ENCODE measurements around the gene NHLRC4. TPM values are rescaled to one million over a fixed set of nuclear protein-coding genes. Genes with fewer than 3 reads are reported as not detected.

The NHLRC4 gene
- total and polyA plus RNA-seq, 2 of the 4 experiments (the other 2 are of a cell fraction): 0.72 to 0.84 TPM

DNA sequence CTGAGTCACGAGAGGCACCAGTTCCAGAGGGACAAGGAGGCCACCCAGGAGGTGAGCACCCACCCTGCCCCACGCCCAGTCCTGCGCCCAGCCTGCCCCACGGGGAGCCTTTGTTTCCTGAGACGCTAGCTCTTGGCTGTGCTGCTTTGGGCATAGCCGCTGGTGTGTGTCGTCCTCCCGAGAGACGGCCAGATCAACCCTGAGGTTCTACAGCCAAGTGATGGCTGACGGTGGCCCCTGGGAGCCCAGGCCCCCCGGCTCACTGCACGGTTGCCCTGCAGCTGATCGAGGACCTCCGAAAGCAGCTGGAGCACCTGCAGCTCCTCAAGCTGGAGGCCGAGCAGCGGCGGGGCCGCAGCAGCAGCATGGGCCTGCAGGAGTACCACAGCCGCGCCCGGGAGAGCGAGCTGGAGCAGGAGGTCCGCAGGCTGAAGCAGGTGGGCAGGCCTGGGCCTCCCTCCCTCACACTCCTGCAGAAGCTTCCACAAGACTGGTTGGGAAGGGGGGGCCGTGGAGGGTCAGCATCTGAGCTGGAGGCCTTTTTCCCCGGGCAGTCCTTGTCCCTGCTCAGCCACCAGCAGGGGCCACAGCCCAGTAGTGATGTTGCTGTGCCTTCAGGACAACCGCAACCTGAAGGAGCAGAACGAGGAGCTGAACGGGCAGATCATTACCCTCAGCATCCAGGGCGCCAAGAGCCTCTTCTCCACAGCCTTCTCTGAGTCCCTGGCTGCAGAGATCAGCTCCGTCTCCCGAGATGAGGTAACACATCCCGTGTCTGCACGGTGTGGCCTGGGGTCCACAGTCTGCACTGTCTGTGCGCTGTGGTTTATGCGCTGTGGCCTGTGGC lies 46.7 kb upstream of the NHLRC4 start:
- no peak for ATAC-seq (ENCODE audit: low read depth)
- no TSS peak for BruUV-seq (replicated peaks)
- H3K27ac ChIP-seq (ENCODE audit: insufficient read depth, low read length): no peak overlapping the region
- peaks cover 6% of the 10 kb centered on the region; the same call in 1 of the 2 replicates for H3K9me1 ChIP-seq (ENCODE audit: insufficient read depth, low read length)
- peaks cover 19% of the 10 kb centered on the region for H4K20me1 ChIP-seq (ENCODE audit: insufficient read depth, low read length)
- no peaks in the 10 kb centered on the region for H3K9me3 ChIP-seq (ENCODE audit: control insufficient read depth, insufficient read depth, low read length)
- H2BK20ac ChIP-seq (ENCODE audit: low read depth, low read length): no peak overlapping the region
- no peak overlapping the region for H3K9ac ChIP-seq (ENCODE audit: low read depth, low read length)
- H4K5ac ChIP-seq (ENCODE audit: low read depth, low read length): no peak overlapping the region
- DNase-seq: no peak
- H3K79me1 ChIP-seq (ENCODE audit: low read depth in 1 of 2, low read length in 2 of 2): peaks cover 0 to 29% of the 10 kb centered on the region in 2 experiments; a peak in 2 of 4 replicates
- no peak overlapping the region for H2AK5ac ChIP-seq (ENCODE audit: low read depth, low read length)
- no peak overlapping the region for H3K4ac ChIP-seq (ENCODE audit: low read depth, low read length)
- H3K4me1 ChIP-seq (ENCODE audit: control insufficient read depth, insufficient read depth, low read length): peaks cover 2% of the 10 kb centered on the region
- no peak overlapping the region for H3K18ac ChIP-seq (ENCODE audit: low read depth, low read length)
- no peak overlapping the region for H3K4me3 ChIP-seq (ENCODE audit: insufficient read depth, low read depth, low read length)
- no peak overlapping the region for H4K8ac ChIP-seq (ENCODE audit: low read depth in 2 of 2, low read length in 2 of 2)
- H2BK120ac ChIP-seq (ENCODE audit: low read depth, low read length): no peak overlapping the region
- intact Hi-C loops (cut with micrococcal nuclease) (no loop called here), in situ Hi-C loops (cut with MboI; ENCODE audit: low sequenced_read_pairs) (no loop called here), dilution Hi-C loops (cut with HindIII; ENCODE audit: low sequenced_read_pairs, unreplicated experiment) (no loop called here)
- H3K14ac ChIP-seq (replicated peaks; ENCODE audit: low read depth, low read length): no peak overlapping the region
- H3K36me3 ChIP-seq (ENCODE audit: control insufficient read depth, insufficient read depth, low read length): peaks cover 42% of the 10 kb centered on the region
- peak overlapping the region; percentile 21 for H2AFZ ChIP-seq (replicated peaks; ENCODE audit: low read length, poor library complexity)
- H3K56ac ChIP-seq (ENCODE audit: extremely low read depth, insufficient read depth, low read length): no peak overlapping the region
- H2BK15ac ChIP-seq (ENCODE audit: low read depth, low read length): no peak overlapping the region
- 92% methylated on average over 27 of the region's 35 CpGs; no CpG with 5 or more reads in 1 of the 2 experiments for whole genome bisulfite sequencing, 2 experiments (ENCODE audit: extremely low coverage in 2 of 2, insufficient read length in 1 of 2)
- no peak overlapping the region for H3K23ac ChIP-seq (ENCODE audit: low read depth, low read length)
- POLR2A ChIA-PET (ENCODE audit: unreplicated experiment): no interaction called here
- CTCF ChIA-PET: no interaction called here
- H4K91ac ChIP-seq (ENCODE audit: insufficient read depth, low read depth, low read length): no peak overlapping the region
- no peak overlapping the region for H3K4me2 ChIP-seq (ENCODE audit: low read depth, low read length)
- H2AK9ac ChIP-seq (replicated peaks; ENCODE audit: low read depth, low read length, poor library complexity): no peak overlapping the region
- H2BK5ac ChIP-seq (ENCODE audit: low read depth, low read length, poor library complexity, severe bottlenecking): no peak overlapping the region
- H3K27me3 ChIP-seq (ENCODE audit: control insufficient read depth, insufficient read depth, low read length): no peaks in the 10 kb centered on the region
- TF ChIP-seq MXI1 (IDR thresholded peaks at IDR 0.05; ENCODE audit: borderline replicate concordance, low read depth, low read length): no peak
- TF ChIP-seq MAZ (IDR thresholded peaks at IDR 0.05; ENCODE audit: borderline replicate concordance, low read depth, low read length): no peak
- TF ChIP-seq POLR2A (IDR thresholded peaks at IDR 0.05; ENCODE audit: low read depth, low read length): no peak
- no peak for TF ChIP-seq RFX5 (IDR thresholded peaks at IDR 0.05; ENCODE audit: low read depth, low read length)
- TF ChIP-seq ELK1 (IDR thresholded peaks at IDR 0.05; ENCODE audit: borderline replicate concordance, low read depth, low read length): no peak
- no peak for TF ChIP-seq BHLHE40 (IDR thresholded peaks at IDR 0.05; ENCODE audit: low read depth, low read length)
- no peak for TF ChIP-seq MAFK (IDR thresholded peaks at IDR 0.05; ENCODE audit: low read depth, low read length)
- no peak for TF ChIP-seq SMC3 (IDR thresholded peaks at IDR 0.05; ENCODE audit: low read depth, low read length)
- TF ChIP-seq CHD1 (IDR thresholded peaks at IDR 0.05; ENCODE audit: low read depth, low read length): no peak
- TF ChIP-seq CEBPB (IDR thresholded peaks at IDR 0.05; ENCODE audit: low read depth, low read length): no peak
- no peak for TF ChIP-seq RAD21 (IDR thresholded peaks at IDR 0.05; ENCODE audit: low read length)
- no peak for TF ChIP-seq RCOR1 (IDR thresholded peaks at IDR 0.05; ENCODE audit: insufficient replicate concordance, low read length)
- TF ChIP-seq FOS (IDR thresholded peaks at IDR 0.05; ENCODE audit: low read depth, low read length): no peak
- TF ChIP-seq USF2 (IDR thresholded peaks at IDR 0.05; ENCODE audit: low read depth, low read length): no peak
- TF ChIP-seq, protein P1, sequence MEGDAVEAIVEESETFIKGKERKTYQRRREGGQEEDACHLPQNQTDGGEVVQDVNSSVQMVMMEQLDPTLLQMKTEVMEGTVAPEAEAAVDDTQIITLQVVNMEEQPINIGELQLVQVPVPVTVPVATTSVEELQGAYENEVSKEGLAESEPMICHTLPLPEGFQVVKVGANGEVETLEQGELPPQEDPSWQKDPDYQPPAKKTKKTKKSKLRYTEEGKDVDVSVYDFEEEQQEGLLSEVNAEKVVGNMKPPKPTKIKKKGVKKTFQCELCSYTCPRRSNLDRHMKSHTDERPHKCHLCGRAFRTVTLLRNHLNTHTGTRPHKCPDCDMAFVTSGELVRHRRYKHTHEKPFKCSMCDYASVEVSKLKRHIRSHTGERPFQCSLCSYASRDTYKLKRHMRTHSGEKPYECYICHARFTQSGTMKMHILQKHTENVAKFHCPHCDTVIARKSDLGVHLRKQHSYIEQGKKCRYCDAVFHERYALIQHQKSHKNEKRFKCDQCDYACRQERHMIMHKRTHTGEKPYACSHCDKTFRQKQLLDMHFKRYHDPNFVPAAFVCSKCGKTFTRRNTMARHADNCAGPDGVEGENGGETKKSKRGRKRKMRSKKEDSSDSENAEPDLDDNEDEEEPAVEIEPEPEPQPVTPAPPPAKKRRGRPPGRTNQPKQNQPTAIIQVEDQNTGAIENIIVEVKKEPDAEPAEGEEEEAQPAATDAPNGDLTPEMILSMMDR (conservative IDR thresholded peaks at IDR 0.05; ENCODE audit: low read depth, low read length): no peak
